Kidney (tissue), 14 donors: Measurements from ENCODE around the gene SFT2D2. TPM values are rescaled to one million over a fixed set of nuclear protein-coding genes. Genes with fewer than 3 reads are reported as not detected.

ENCODE experiments used
- DNase-seq, 5 donors: peaks; one replicate each; pipeline ENCODE4 v3.0.0-alpha.2; 2013 to 2020
- FAIRE-seq: peaks from 2 replicates; lab custom pipeline; 2012; peaks lifted over from hg19 to GRCh38; lab: Jason Lieb, UNC
- H3K27ac ChIP-seq, 2 donors: one replicate each; pipeline ENCODE4 v1.7.0; 2013; ENCODE audit warnings: low read depth in 2 of 2, low read length in 2 of 2, inconsistent platforms in 1 of 2
- H3K27me3 ChIP-seq: one replicate; pipeline ENCODE4 v1.7.1; 2013; ENCODE audit warnings: low read length, inconsistent platforms; ENCODE audit not compliant: control insufficient read depth, insufficient read depth
- H3K36me3 ChIP-seq, 3 donors: one replicate each; pipeline versions ENCODE4 v1.7.0 to v1.7.1; 2013; ENCODE audit warnings: low read length in 3 of 3, control low read depth in 1 of 3, inconsistent platforms in 1 of 3; ENCODE audit not compliant: insufficient read depth in 3 of 3, control insufficient read depth in 2 of 3
- H3K4me1 ChIP-seq, 3 donors: one replicate each; pipeline versions ENCODE4 v1.7.0 to v1.7.1; 2013; ENCODE audit warnings: low read length in 3 of 3, inconsistent platforms in 1 of 3, low read depth in 1 of 3; ENCODE audit not compliant: control insufficient read depth in 2 of 3, insufficient read depth in 2 of 3
- H3K4me3 ChIP-seq, 3 donors: one replicate each; pipeline versions ENCODE4 v1.7.0 to v1.8.1; 2013; ENCODE audit warnings: low read length in 3 of 3, control low read depth in 1 of 3, inconsistent platforms in 1 of 3
- H3K9ac ChIP-seq, 3 donors: one replicate each; pipeline versions ENCODE4 v1.7.0 to v1.7.1; 2013; ENCODE audit warnings: low read length in 3 of 3, control low read depth in 1 of 3, inconsistent platforms in 1 of 3
- H3K9me3 ChIP-seq, 3 donors: one replicate each; pipeline versions ENCODE4 v1.7.0 to v1.7.1; 2013; ENCODE audit warnings: low read length in 3 of 3, control low read depth in 1 of 3, inconsistent platforms in 1 of 3; ENCODE audit not compliant: control insufficient read depth in 2 of 3, insufficient read depth in 1 of 3
- intact Hi-C: fragments of 100-400 bp; cut with DNase I; formaldehyde crosslinking; loops from one replicate; pipeline ENCODE4 v1.11.1; 2022
- polyA plus RNA-seq: library from polyadenylated mRNA; stranded (reverse); fragments of 350-450 nt; fragmentation: Illumina TruSeq; extraction: RNeasy Lipid Tissue Mini Kit (QIAGEN cat#74804); gene quantifications from one replicate; pipeline ENCODE4 v1.2.3, GENCODE V29; 2014; ENCODE audit warnings: low read depth, low replicate concordance; ENCODE audit not compliant: insufficient read depth
- total RNA-seq: library from RNA; stranded (reverse); fragmentation: NEBNext Ultra II Directional; extraction: Animal tissue kit (Norgen Biotek cat#: 25700); gene quantifications from one replicate; pipeline ENCODE4 v1.2.1, GENCODE V29; 2021
- TF ChIP-seq, protein P1 (sequence below): IDR thresholded peaks from 3 replicates; pipeline ENCODE4 v1.5.1; 2012; ENCODE audit warnings: mild to moderate bottlenecking, moderate library complexity, borderline replicate concordance; ENCODE audit not compliant: insufficient read depth; ENCODE audit errors: extremely low read depth
- donor health status: control.
- donor health status: control.
- donor health status: control.
- donor health status: control.
- donor health status: control.
- donor health status: DM: yes; HTN: yes; CAD: no.
- donor health status: Normal renal cell carcinoma (clear cell type).

SFT2D2 gene
- total and polyA plus RNA-seq, 2 donors from 2014 or later: 7.4 to 89.3 TPM

DNA sequence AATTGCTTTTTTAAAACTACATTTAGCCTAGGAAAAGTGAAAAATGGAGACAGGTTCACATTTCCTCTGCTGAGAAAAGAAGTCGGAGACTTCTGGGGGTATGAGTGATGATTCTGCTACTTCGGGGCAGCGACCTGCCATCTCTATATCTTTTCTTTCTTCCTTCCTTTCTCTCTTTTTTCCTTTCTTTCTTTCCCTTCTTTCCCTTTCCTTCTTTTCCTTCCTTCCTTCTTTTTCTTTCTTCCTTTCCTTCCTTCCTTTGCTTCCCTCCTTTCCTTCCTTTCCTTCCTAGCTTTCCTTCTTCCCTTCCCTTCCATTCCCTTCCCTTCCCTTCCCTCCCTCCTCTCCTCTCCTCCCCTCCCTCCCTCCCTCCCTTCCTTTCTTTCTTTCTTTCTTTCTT, 72.6 kb downstream of the SFT2D2 start:
- DNase-seq: no peak
- TF ChIP-seq, protein P1, sequence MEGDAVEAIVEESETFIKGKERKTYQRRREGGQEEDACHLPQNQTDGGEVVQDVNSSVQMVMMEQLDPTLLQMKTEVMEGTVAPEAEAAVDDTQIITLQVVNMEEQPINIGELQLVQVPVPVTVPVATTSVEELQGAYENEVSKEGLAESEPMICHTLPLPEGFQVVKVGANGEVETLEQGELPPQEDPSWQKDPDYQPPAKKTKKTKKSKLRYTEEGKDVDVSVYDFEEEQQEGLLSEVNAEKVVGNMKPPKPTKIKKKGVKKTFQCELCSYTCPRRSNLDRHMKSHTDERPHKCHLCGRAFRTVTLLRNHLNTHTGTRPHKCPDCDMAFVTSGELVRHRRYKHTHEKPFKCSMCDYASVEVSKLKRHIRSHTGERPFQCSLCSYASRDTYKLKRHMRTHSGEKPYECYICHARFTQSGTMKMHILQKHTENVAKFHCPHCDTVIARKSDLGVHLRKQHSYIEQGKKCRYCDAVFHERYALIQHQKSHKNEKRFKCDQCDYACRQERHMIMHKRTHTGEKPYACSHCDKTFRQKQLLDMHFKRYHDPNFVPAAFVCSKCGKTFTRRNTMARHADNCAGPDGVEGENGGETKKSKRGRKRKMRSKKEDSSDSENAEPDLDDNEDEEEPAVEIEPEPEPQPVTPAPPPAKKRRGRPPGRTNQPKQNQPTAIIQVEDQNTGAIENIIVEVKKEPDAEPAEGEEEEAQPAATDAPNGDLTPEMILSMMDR: no peak
- H3K9me3 ChIP-seq: no peaks in the 10 kb centered on the region
- H3K4me1 ChIP-seq: no peaks in the 10 kb centered on the region
- no peaks in the 10 kb centered on the region for H3K27me3 ChIP-seq
- no peak for FAIRE-seq
- no peak overlapping the region for H3K27ac ChIP-seq
- no peaks in the 10 kb centered on the region for H3K36me3 ChIP-seq
- no peak overlapping the region for H3K4me3 ChIP-seq
- intact Hi-C loops: no loop called here
- no peak overlapping the region for H3K9ac ChIP-seq

DNA sequence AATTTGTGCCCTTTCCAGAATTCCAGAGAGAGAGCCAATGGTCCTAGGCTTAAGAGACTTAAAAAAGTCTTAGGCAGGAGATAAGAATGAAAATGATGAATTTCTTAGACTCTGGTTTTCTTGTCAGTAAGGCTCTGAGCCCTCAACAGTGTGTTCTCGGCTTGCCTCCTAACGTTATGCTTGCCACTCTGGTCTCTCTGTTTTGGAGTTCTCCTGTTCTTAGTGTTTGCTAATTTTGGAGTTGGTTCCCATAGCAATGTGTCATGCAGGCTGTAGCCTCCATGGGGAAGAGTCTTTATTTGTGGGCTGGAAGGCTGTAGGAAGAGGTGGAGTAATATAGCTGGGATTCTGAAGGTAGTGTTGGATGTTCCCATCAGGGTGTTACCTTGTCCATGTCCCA, 74.8 kb downstream of the SFT2D2 start:
- no peaks in the 10 kb centered on the region for H3K27me3 ChIP-seq
- no peaks in the 10 kb centered on the region for H3K36me3 ChIP-seq
- no peaks in the 10 kb centered on the region for H3K9me3 ChIP-seq
- H3K27ac ChIP-seq: no peak overlapping the region
- no peak overlapping the region for H3K9ac ChIP-seq
- DNase-seq: no peak
- intact Hi-C loops: no loop called here
- H3K4me3 ChIP-seq: no peak overlapping the region
- no peak for FAIRE-seq
- TF ChIP-seq, protein P1: no peak
- no peaks in the 10 kb centered on the region for H3K4me1 ChIP-seq

DNA sequence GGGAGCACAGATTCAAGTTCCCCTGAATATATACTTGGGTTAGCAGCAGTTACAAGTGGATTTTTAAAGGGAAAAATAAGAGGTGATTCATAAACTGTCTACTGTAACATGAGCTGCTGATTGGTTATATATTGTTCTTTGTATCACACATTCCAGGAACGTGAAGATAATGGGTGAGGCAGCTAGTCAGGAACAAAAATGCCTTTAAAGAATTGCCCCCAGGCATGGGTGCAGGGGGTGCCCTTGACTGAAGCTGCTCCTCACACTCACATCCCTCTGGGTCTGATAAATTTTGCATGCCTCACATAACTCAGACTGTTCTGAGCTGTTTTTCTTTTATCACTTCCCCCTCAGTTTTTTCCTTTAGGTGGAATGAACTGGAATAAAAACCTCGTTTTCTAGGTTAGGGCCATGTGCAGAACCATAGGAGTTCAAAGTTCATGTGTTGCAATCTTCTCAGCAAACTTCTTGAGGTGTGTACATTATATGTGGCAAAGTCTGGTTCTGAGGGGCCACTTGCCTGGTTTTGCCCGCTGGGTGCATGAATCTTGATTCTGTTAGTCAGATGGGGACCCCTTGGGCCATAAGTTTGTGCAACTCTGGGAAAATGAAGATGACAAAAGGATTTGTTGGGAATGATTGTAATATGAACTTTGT, 76.0 kb downstream of the SFT2D2 start:
- Histone ChIP-seq H3K27ac (no peak overlapping the region), H3K36me3 (peaks cover 0 to 2% (median 0%) of the 10 kb centered on the region in 3 donors), H3K4me1 (no peaks in the 10 kb centered on the region), H3K27me3 (no peaks in the 10 kb centered on the region), H3K9ac (no peak overlapping the region), H3K4me3 (no peak overlapping the region), H3K9me3 (no peaks in the 10 kb centered on the region)
- FAIRE-seq (no peak), DNase-seq (no peak)
- intact Hi-C loops: no loop called here
- TF ChIP-seq, protein P1: no peak

Other genes with a start within 250 kb of the SFT2D2 start
- 4.2 TPM for gene GPR161, start 89.1 kb upstream of the SFT2D2 start, total RNA-seq
- 1.4 TPM for gene GPR161, start 89.1 kb upstream of the SFT2D2 start, polyA plus RNA-seq
- gene TIPRL, start 47.0 kb upstream of the SFT2D2 start, total RNA-seq: 26.3 TPM
- 20.7 TPM for gene TIPRL, start 47.0 kb upstream of the SFT2D2 start, polyA plus RNA-seq
- 2.0 TPM for gene TBX19, start 54.9 kb downstream of the SFT2D2 start, total RNA-seq
- 1.6 TPM for gene TBX19, start 54.9 kb downstream of the SFT2D2 start, polyA plus RNA-seq